Naive thymus-derived CD8-positive, alpha-beta T cell (primary cell): ENCODE results near the gene LASP1NB.

Experiments used
- ATAC-seq, 2 donors: fragments of 150-1000 bp; cut with Tn5 transposase in 1 of 2; sonication (Bioruptor Pico), chemical (Tn5 transposase) in 1 of 2; 1 replicate in 1 of 2; 2 replicates in 1 of 2; pipeline ENCODE4 v1.10.0; 2021; ENCODE audit warnings: mild to moderate bottlenecking in 2 of 2, moderate library complexity in 2 of 2
- POLR2A ChIA-PET: fragments of 350-600 bp; sonication (Branson Sonifier 250); formaldehyde crosslinking; loops from one replicate; lab custom pipeline; 2021; ENCODE audit warnings: antibody characterized with exemption; lab: Charles Lee
- DNase-seq, 10 donors: peaks; one replicate each; pipeline versions ENCODE4 v3.0.0 to v3.0.0-alpha.2; 2020 to 2022
- H3K27ac Mint-ChIP-seq, 10 donors: one replicate each; pipeline ENCODE4 v1.8.0; 2020 to 2022; ENCODE audit warnings: mild to moderate bottlenecking in 10 of 10, mixed read lengths in 10 of 10, moderate library complexity in 4 of 10, inconsistent platforms in 1 of 10
- H3K27me3 Mint-ChIP-seq, 5 donors: one replicate each; pipeline ENCODE4 v1.8.0; 2021 to 2022; ENCODE audit warnings: mixed read lengths in 5 of 5
- H3K36me3 Mint-ChIP-seq, 3 donors: one replicate each; pipeline ENCODE4 v1.8.0; 2020 to 2022; ENCODE audit warnings: mixed read lengths in 3 of 3, mild to moderate bottlenecking in 2 of 3, inconsistent platforms in 1 of 3
- H3K4me1 Mint-ChIP-seq, 4 donors: one replicate each; pipeline ENCODE4 v1.8.0; 2021 to 2022; ENCODE audit warnings: mixed read lengths in 4 of 4
- H3K4me3 Mint-ChIP-seq, 10 donors: one replicate each; pipeline ENCODE4 v1.8.0; 2020 to 2022; ENCODE audit warnings: mild to moderate bottlenecking in 10 of 10, mixed read lengths in 10 of 10, moderate library complexity in 6 of 10, inconsistent platforms in 1 of 10
- H3K9me3 Mint-ChIP-seq, 9 donors: one replicate each; pipeline ENCODE4 v1.8.0; 2020 to 2022; ENCODE audit warnings: mixed read lengths in 9 of 9, mild to moderate bottlenecking in 3 of 9, inconsistent platforms in 1 of 9, moderate library complexity in 1 of 9

Gene LASP1NB

DNA sequence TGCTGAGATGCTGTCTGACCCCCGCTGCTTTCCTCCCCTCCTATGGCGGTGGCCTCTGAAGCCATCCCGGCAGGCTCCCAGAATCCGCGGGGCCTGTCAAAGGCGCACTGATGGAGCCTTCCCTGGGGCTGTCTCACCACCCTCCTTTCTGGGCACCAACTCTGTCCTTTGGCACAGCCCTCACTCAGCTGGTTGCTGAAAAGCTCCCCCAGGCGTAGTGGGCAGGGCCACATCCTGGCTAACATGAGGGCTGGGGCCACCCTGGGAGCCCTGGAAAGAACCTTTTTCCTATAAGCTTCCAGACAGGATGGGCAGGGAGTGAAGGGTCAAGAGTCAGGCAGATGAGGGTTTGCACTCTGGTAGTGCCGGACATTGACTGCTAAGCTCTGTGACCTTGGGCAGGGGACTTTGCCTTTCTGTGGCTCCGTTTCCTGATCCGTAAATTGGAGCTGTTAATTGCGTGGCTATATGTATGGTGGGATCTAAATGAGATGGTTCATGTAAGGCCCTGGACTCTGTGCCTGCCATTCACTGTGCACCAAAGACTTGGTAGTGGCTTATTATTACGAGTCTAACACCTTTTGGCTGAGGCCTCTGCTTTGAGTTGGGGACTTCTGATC, 27.6 kb upstream of the LASP1NB start:
- peak overlapping the region; percentile 74 to 93 (median 84) for H3K4me3 Mint-ChIP-seq
- H3K9me3 Mint-ChIP-seq, result no peaks in the 10 kb centered on the region
- H3K4me1 Mint-ChIP-seq, result peaks cover 22 to 86% (median 71%) of the 10 kb centered on the region in 4 donors
- DNase-seq, result no peak
- H3K27me3 Mint-ChIP-seq, result no peaks in the 10 kb centered on the region
- POLR2A ChIA-PET, result interaction anchor here (0.8 to 9.3 kb wide), 14 partner anchors 7 to 85 kb away, joined by 3 to 159 read pairs (median 8); partner anchors contain the start of genes CWC25, FBXO47, LASP1 and LASP1NB
- peak in 1 of 2 donors; percentile 0 for ATAC-seq
- peaks cover 0 to 42% (median 1%) of the 10 kb centered on the region in 3 donors for H3K36me3 Mint-ChIP-seq
- H3K27ac Mint-ChIP-seq, result peak overlapping the region; percentile 92 to 100 (median 97)

- peaks cover 22 to 86% (median 71%) of the 10 kb centered on the region in 4 donors for H3K4me1 Mint-ChIP-seq
- no peaks in the 10 kb centered on the region for H3K9me3 Mint-ChIP-seq
- DNase-seq, result peak in 4 of 10 donors; percentile 13 to 46 (median 35)
- ATAC-seq, result peak; percentile 44 to 50
- H3K27ac Mint-ChIP-seq, result peak overlapping the region; percentile 92 to 100 (median 97)
- peaks cover 0 to 47% (median 1%) of the 10 kb centered on the region in 3 donors for H3K36me3 Mint-ChIP-seq
- no peaks in the 10 kb centered on the region for H3K27me3 Mint-ChIP-seq
- POLR2A ChIA-PET, result interaction anchor here (0.7 to 9.3 kb wide), 15 partner anchors 8 to 73 kb away, joined by 3 to 159 read pairs (median 7); partner anchors contain the start of genes CWC25, FBXO47, LASP1 and LASP1NB
- H3K4me3 Mint-ChIP-seq, result peak overlapping the region; percentile 74 to 93 (median 84)
These were observed 27.1 kb upstream of the LASP1NB start for GRCh38 chr17:38898291-38898679.

GRCh38 chr17:38898812-38899348, 26.5 kb upstream of the LASP1NB start:
- peak; percentile 54 to 90 (median 76) for DNase-seq
- peak overlapping the region; percentile 92 to 100 (median 97) for H3K27ac Mint-ChIP-seq
- POLR2A ChIA-PET, result interaction anchor here (0.7 to 9.3 kb wide), 15 partner anchors 8 to 75 kb away, joined by 3 to 159 read pairs (median 4); partner anchors contain the start of genes FBXO47, LASP1, LASP1NB and RPL23
- H3K27me3 Mint-ChIP-seq, result no peaks in the 10 kb centered on the region
- peak; percentile 81 to 90 for ATAC-seq
- peaks cover 22 to 84% (median 70%) of the 10 kb centered on the region in 4 donors for H3K4me1 Mint-ChIP-seq
- peaks cover 0 to 52% (median 3%) of the 10 kb centered on the region in 3 donors for H3K36me3 Mint-ChIP-seq
- peak overlapping the region; percentile 74 to 93 (median 84) for H3K4me3 Mint-ChIP-seq
- no peaks in the 10 kb centered on the region for H3K9me3 Mint-ChIP-seq

GRCh38 chr17:38899421-38899820, 26.0 kb upstream of the LASP1NB start:
- H3K36me3 Mint-ChIP-seq, result peaks cover 0 to 52% (median 6%) of the 10 kb centered on the region in 3 donors

DNA sequence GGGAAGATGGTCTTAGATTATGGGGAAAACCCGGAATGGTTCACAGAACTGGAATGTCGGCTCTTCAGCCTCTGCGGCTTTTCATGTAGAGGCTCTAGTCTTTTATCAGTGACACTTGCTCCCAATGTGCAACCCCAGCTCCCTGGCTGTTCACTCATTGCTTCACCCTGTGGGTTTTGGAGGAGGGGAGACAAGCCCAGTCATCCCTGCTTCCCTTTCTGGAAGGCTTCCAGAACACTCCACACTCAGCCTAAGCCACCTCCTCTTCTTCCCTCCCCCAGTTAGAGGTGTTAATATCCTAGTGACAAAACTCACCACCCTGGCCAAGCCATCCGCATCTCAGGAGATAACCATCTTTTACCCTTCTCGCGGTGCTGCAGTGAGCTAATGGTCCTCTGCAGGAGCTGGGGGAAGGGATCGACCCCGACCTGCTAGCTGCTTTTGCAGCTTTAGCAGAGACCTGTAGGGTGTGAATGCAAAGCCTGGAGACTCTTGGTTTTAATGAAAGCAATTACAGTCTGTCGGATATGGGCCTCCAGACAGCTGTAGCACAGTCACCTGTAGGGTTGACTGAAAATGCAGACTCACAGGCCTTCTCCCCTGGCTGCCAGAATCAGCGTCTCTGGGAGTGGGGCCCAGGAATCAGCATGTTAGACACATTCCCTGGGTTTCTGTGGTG, 24.3 kb upstream of the LASP1NB start:
- Mint-ChIP-seq H3K27ac (peak overlapping the region; percentile 16 to 100 (median 88)), H3K4me1 (peaks cover 19 to 80% (median 60%) of the 10 kb centered on the region in 4 donors), H3K4me3 (peak overlapping the region in 9 of 10 donors; percentile 12 to 76 (median 48)), H3K9me3 (no peaks in the 10 kb centered on the region), H3K27me3 (no peaks in the 10 kb centered on the region), H3K36me3 (peaks cover 0 to 51% (median 12%) of the 10 kb centered on the region in 3 donors)
- POLR2A ChIA-PET, result interaction anchor here (0.6 to 9.3 kb wide), 10 partner anchors 11 to 274 kb away, joined by 3 to 159 read pairs (median 6); partner anchors contain the start of genes LASP1 and RPL23
- ATAC-seq, result no peak
- DNase-seq, result peak in 1 of 10 donors; percentile 62

More at GRCh38 chr17:38899421-38899820, 26.0 kb upstream of the LASP1NB start:
- POLR2A ChIA-PET, result interaction anchor here (0.5 to 9.3 kb wide), 15 partner anchors 9 to 75 kb away, joined by 3 to 159 read pairs (median 4); partner anchors contain the start of genes CWC25, FBXO47, LASP1 and RPL23
- ATAC-seq (peak; percentile 1 to 11), DNase-seq (no peak)
- H3K27ac Mint-ChIP-seq, result peak overlapping the region; percentile 92 to 100 (median 97)
- H3K4me1 Mint-ChIP-seq, result peaks cover 18 to 78% (median 64%) of the 10 kb centered on the region in 4 donors
- peak overlapping the region; percentile 74 to 93 (median 84) for H3K4me3 Mint-ChIP-seq
- H3K27me3 Mint-ChIP-seq, result no peaks in the 10 kb centered on the region
- no peaks in the 10 kb centered on the region for H3K9me3 Mint-ChIP-seq

DNA sequence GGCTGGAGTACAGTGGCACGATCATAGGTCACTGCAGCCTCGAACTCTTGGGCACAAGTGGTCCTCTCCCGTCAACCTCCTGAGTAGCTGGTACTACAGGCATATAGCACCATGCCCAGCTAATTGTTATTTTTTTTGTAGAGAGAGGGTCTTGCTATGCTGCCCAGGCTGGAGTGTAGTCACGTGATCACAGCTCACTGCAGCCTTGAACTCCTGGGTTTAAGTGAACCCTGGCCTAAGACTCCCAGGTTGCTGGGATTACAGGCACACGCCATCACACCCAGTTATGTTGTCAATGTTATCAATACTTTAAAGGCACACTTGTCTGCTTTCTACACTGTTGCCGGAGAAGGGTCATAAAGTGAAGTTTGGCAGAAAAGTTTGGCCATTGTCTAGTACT, 22.0 kb upstream of the LASP1NB start:
- POLR2A ChIA-PET, result interaction anchor here (0.5 to 9.3 kb wide), 5 partner anchors 18 to 53 kb away, joined by 3 to 159 read pairs (median 4); partner anchors contain the start of genes LASP1 and RPL23
- Mint-ChIP-seq H3K9me3 (no peaks in the 10 kb centered on the region), H3K27me3 (no peaks in the 10 kb centered on the region), H3K4me1 (peaks cover 18 to 74% (median 56%) of the 10 kb centered on the region in 4 donors), H3K36me3 (peaks cover 0 to 54% (median 12%) of the 10 kb centered on the region in 3 donors), H3K4me3 (peak overlapping the region in 1 of 10 donors; percentile 18), H3K27ac (peak overlapping the region in 8 of 10 donors; percentile 2 to 90 (median 67))
- ATAC-seq (no peak), DNase-seq (no peak)

GRCh38 chr17:38904892-38905291, 20.5 kb upstream of the LASP1NB start:
- Mint-ChIP-seq H3K36me3 (peaks cover 0 to 56% (median 12%) of the 10 kb centered on the region in 3 donors), H3K4me3 (no peak overlapping the region), H3K27ac (peak overlapping the region in 5 of 10 donors; percentile 11 to 62 (median 47)), H3K9me3 (no peaks in the 10 kb centered on the region), H3K4me1 (peaks cover 15 to 69% (median 48%) of the 10 kb centered on the region in 4 donors), H3K27me3 (no peaks in the 10 kb centered on the region)
- no peak for DNase-seq
- POLR2A ChIA-PET, result interaction anchor here (1.2 to 9.3 kb wide), 3 partner anchors 19 to 51 kb away, joined by 3 to 159 read pairs (median 5); partner anchors contain the start of genes LASP1 and RPL23
- ATAC-seq, result no peak

DNA sequence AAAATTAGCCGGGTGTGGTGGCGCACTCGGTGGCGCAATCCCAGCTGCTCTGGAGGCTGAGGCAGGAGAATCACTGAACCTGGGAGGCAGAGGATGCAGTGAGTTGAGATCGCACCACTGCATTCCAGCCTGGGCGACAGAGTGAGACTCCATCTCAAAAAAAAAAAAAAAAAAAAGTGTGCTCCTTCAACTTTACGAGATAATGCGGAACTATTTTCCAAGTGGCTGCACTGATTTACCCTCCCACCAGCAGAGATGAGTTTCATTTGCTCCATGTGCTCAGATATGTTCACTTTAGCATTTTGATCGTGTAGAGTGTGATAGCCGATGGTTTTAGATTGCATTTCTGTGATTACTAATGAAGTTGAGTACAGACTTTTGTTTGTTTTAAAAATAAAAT, 20.0 kb upstream of the LASP1NB start:
- DNase-seq (no peak), ATAC-seq (no peak)
- peaks cover 0 to 60% (median 12%) of the 10 kb centered on the region in 3 donors for H3K36me3 Mint-ChIP-seq
- POLR2A ChIA-PET, result no interaction called here
- H3K4me3 Mint-ChIP-seq, result no peak overlapping the region
- H3K9me3 Mint-ChIP-seq, result no peaks in the 10 kb centered on the region
- H3K27me3 Mint-ChIP-seq, result no peaks in the 10 kb centered on the region
- peaks cover 15 to 69% (median 49%) of the 10 kb centered on the region in 4 donors for H3K4me1 Mint-ChIP-seq
- peak overlapping the region in 7 of 10 donors; percentile 8 to 62 (median 40) for H3K27ac Mint-ChIP-seq

DNA sequence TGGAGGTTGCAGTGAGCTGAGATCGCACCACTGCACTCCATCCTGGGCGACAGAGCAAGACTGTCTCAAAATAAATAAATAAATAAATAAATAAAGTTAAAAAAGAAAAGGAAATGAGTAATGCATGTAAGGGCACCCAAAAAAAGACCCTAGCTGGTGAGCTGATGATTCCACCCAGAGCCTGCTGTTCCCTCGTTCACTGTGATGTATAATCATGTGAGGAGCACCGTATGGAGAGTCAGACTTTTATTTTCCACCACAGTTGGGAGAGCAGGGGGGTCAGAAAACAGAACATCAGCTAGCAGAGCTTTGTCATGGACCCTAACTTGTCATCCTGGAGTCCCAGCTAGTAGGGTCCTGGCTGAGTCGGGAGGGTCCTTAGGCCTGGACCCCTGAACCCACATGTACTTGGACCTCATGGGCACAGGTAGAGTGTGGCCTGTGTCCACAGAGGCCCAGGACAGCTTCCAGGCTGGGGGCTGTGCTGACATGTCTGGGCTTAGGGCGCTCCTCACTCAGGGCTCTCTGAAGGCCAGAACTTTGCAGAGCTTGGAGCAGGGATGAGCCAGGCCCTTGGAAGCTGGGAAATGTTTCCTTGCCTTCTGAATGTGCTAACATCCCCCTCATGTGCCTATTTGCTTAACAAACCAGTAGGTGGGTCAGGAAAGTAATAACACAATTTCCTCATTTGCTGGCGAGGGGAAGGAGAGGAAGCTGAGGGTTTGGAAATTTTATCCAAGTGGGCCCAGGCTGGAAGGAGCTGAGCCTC, 18.8 kb upstream of the LASP1NB start:
- H3K27me3 Mint-ChIP-seq, result no peaks in the 10 kb centered on the region
- H3K4me1 Mint-ChIP-seq, result peaks cover 11 to 63% (median 42%) of the 10 kb centered on the region in 4 donors
- H3K4me3 Mint-ChIP-seq, result no peak overlapping the region
- DNase-seq (no peak), ATAC-seq (no peak)
- POLR2A ChIA-PET, result interaction anchor here (1.5 to 2.4 kb wide), 6 partner anchors 13 to 53 kb away, joined by 3 to 8 read pairs (median 6); partner anchors contain the start of genes LASP1 and RPL23
- H3K27ac Mint-ChIP-seq, result peak overlapping the region; percentile 5 to 90 (median 78)
- H3K9me3 Mint-ChIP-seq, result no peaks in the 10 kb centered on the region
- H3K36me3 Mint-ChIP-seq, result peaks cover 0 to 63% (median 12%) of the 10 kb centered on the region in 3 donors

DNA sequence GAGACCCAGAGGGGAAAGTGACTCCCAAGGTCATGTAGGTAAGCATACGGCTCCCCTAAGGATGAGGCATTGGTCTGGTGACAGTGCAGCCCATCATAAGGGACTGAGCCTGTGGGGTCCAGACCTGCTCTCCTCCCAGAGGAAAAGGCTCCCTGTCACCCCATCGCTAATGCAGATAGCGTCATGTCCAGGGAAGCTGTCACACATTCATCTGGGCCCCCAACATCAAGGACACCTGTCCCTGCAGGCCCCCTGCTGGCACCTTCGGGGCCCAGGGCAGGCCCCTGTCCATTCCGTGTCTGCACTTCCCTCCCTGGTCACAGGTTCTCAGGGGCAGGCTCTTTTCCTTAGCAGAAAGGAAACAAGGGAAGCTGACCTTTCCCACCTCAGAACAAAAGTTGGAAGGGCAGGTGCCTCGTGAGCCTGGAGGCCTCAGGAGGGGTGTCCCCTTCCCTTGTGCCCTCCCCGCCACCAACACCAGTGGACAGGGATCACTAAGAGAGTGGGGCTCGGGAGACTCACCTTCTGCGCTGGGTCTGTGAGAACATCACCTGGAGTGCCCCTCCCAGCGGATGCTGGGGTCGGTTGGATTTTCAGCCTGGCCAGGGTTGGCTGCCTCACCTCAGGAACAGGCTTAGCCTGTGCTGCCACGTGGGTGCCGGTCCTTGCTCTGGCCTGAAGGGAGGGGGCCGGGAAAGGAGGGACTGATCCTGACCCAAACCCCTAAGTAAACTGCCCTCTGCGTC, 17.3 kb upstream of the LASP1NB start:
- POLR2A ChIA-PET, result interaction anchor here (0.5 to 2.4 kb wide), 6 partner anchors 14 to 54 kb away, joined by 3 to 8 read pairs (median 6); partner anchors contain the start of genes LASP1 and RPL23
- no peaks in the 10 kb centered on the region for H3K9me3 Mint-ChIP-seq
- no peaks in the 10 kb centered on the region for H3K27me3 Mint-ChIP-seq
- peaks cover 13 to 65% (median 41%) of the 10 kb centered on the region in 4 donors for H3K4me1 Mint-ChIP-seq
- peaks cover 0 to 57% (median 12%) of the 10 kb centered on the region in 3 donors for H3K36me3 Mint-ChIP-seq
- DNase-seq, result no peak
- peak in 1 of 2 donors; percentile 41 for ATAC-seq
- H3K4me3 Mint-ChIP-seq, result no peak overlapping the region
- peak overlapping the region in 8 of 10 donors; percentile 38 to 86 (median 71) for H3K27ac Mint-ChIP-seq
